Adrenal gland (tissue), 5 donors: ENCODE data around the gene RHOU.

ENCODE experiments used
- POLR2A ChIP-seq, 2 donors: fragments of 450-650 bp; IDR thresholded peaks; one replicate each; pipeline ENCODE4 v1.6.1; 2017; ENCODE audit warnings: antibody characterized with exemption in 2 of 2, mild to moderate bottlenecking in 2 of 2, moderate library complexity in 1 of 2
- TF ChIP-seq, protein P1 (sequence below), 6 experiments: fragments of 450-650 bp in 4 of 6; fragments of 200-600 bp in 2 of 6; sonication (generic) in 1 of 6; IDR thresholded peaks; 1 replicate in 5 of 6; 2 replicates in 1 of 6; pipeline versions ENCODE4 v1.5.1 to v1.8.0; 2016 to 2021; ENCODE audit warnings: antibody characterized with exemption in 6 of 6, mild to moderate bottlenecking in 2 of 6, moderate library complexity in 1 of 6
- donor health status: DM: no; HTN: no; CAD: no.

DNA sequence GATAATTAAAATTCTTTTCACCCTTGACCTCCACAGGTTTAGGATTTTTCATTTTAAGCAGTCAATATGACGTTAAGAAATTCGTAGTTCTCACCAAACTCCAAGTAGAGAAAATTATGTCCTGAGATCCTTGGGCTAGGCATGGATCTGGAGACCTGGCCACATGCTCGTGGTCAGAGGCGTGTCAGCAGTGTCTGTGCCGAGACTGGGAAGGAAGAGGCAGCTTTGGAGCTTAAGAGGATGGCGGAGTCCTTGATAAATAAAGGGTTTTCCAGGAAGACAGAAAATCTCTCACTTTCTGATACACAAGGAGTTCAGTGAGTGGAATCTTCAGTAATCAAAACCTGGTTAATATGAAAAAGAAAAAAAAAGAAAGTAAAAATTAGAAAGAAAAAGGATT is 17.0 kb downstream of the RHOU start:
- TF ChIP-seq, protein P1, sequence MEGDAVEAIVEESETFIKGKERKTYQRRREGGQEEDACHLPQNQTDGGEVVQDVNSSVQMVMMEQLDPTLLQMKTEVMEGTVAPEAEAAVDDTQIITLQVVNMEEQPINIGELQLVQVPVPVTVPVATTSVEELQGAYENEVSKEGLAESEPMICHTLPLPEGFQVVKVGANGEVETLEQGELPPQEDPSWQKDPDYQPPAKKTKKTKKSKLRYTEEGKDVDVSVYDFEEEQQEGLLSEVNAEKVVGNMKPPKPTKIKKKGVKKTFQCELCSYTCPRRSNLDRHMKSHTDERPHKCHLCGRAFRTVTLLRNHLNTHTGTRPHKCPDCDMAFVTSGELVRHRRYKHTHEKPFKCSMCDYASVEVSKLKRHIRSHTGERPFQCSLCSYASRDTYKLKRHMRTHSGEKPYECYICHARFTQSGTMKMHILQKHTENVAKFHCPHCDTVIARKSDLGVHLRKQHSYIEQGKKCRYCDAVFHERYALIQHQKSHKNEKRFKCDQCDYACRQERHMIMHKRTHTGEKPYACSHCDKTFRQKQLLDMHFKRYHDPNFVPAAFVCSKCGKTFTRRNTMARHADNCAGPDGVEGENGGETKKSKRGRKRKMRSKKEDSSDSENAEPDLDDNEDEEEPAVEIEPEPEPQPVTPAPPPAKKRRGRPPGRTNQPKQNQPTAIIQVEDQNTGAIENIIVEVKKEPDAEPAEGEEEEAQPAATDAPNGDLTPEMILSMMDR (IDR thresholded peaks at IDR 0.05) = no peak
- TF ChIP-seq POLR2A (IDR thresholded peaks at IDR 0.05) = no peak
